ENCODE results near the gene ENOPH1.
"Not testable (repeated sequence)": the region's sequence is repeated elsewhere in the genome, so short reads cannot be mapped to it uniquely, and the experiment has no call there.

DNA sequence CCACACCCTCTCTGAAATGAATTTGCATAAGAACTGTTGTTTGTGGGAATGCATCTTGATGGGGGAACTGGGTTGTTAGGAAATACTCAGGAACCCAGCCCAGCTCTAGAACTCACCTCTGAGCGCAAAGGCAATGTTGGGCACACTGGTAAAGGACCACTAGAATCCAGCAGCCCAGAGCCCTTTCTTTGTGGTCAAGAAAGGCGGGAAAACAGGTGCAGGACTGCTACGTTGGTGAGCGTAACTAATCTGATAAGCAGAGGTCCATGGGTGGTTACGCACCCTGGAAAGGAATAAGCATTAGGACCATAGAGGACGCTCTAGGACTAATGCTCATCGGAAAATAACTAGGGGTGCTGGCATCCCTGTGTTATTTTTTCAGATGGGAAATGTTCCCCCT, 45.5 kb downstream of the ENOPH1 start:
- not testable (repeated sequence) for TF ChIP-seq POLR2AphosphoS5, EP300 (IDR thresholded peaks at IDR 0.05)
- TF ChIP-seq, protein P1, sequence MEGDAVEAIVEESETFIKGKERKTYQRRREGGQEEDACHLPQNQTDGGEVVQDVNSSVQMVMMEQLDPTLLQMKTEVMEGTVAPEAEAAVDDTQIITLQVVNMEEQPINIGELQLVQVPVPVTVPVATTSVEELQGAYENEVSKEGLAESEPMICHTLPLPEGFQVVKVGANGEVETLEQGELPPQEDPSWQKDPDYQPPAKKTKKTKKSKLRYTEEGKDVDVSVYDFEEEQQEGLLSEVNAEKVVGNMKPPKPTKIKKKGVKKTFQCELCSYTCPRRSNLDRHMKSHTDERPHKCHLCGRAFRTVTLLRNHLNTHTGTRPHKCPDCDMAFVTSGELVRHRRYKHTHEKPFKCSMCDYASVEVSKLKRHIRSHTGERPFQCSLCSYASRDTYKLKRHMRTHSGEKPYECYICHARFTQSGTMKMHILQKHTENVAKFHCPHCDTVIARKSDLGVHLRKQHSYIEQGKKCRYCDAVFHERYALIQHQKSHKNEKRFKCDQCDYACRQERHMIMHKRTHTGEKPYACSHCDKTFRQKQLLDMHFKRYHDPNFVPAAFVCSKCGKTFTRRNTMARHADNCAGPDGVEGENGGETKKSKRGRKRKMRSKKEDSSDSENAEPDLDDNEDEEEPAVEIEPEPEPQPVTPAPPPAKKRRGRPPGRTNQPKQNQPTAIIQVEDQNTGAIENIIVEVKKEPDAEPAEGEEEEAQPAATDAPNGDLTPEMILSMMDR (IDR thresholded peaks at IDR 0.05) = not testable (repeated sequence)

Data from gastroesophageal sphincter (tissue), 3 donors.